C4-2B (cell line): ENCODE data around the gene ALAD.
"Not testable (repeated sequence)": the region's sequence is repeated elsewhere in the genome, so short reads cannot be mapped to it uniquely, and the experiment has no call there.

Experiments
- H3K27ac ChIP-seq: fragments of 450-650 bp; 2 replicates; pipeline ENCODE4 v1.5.1; 2017
- ZFX ChIP-seq: fragments of 450-650 bp; IDR thresholded peaks from 2 replicates; pipeline ENCODE4 v1.6.1; 2017
- TF ChIP-seq, protein P1 (sequence below): fragments of 450-650 bp; conservative IDR thresholded peaks from 2 replicates; pipeline ENCODE4 v1.5.1; 2017; ENCODE audit warnings: mild to moderate bottlenecking

The ALAD gene

DNA sequence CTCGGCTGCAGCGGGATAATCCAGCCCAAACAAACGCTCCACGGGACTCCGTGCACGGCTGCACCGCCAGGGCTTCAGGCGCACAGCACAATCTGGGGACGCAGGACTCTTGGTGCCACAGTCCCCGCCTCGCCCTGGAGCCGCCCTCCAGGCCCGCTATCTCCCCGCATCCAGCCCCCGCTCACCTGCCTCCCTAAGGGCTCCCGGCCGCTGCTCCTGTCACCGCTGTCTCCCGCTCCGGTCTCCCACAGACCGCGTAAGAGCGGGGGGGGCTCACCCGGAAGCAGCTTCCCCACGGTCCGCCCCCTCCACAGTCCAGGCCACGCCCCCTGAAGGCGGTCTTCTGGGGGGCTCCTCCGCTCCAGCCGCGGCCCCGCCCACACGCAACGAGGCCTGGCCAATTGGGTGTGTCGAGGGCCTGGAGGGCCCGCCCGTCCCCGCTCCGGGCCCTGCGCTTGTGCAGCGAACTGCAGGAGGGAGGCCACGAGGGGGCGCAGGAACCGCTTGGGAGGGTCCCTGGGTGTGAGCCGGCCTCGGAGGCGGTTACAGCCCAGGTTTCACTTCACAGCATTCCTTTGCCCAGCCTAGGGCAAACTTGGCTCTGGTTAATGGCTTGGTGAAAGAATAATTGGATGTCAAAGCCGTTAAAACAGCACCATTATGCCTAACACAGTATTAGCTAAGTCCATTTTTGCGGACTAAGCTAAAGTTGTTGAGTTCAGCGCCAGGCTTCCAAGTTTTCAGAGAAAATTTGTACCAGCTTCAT lies at the start of gene ALAD:
TSS of gene ALAD (minus strand) at position 258 of the 766 bp plus-strand sequence. CDS start 7,725 bp downstream, outside the sequence.
- H3K27ac ChIP-seq = peak within 1 kb of the TSS; percentile 39
- no peak for TF ChIP-seq ZFX
- TF ChIP-seq, protein P1, sequence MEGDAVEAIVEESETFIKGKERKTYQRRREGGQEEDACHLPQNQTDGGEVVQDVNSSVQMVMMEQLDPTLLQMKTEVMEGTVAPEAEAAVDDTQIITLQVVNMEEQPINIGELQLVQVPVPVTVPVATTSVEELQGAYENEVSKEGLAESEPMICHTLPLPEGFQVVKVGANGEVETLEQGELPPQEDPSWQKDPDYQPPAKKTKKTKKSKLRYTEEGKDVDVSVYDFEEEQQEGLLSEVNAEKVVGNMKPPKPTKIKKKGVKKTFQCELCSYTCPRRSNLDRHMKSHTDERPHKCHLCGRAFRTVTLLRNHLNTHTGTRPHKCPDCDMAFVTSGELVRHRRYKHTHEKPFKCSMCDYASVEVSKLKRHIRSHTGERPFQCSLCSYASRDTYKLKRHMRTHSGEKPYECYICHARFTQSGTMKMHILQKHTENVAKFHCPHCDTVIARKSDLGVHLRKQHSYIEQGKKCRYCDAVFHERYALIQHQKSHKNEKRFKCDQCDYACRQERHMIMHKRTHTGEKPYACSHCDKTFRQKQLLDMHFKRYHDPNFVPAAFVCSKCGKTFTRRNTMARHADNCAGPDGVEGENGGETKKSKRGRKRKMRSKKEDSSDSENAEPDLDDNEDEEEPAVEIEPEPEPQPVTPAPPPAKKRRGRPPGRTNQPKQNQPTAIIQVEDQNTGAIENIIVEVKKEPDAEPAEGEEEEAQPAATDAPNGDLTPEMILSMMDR = peak; percentile 99

GRCh38 chr9:113449376-113449775 lies 48.3 kb upstream of the ALAD start:
- no peak overlapping the region for H3K27ac ChIP-seq
- TF ChIP-seq, protein P1 = no peak
- TF ChIP-seq ZFX = no peak

GRCh38 chr9:113446323-113446740 lies 45.2 kb upstream of the ALAD start:
- TF ChIP-seq, protein P1 = peak; percentile 79
- TF ChIP-seq ZFX = no peak
- H3K27ac ChIP-seq = no peak overlapping the region

DNA sequence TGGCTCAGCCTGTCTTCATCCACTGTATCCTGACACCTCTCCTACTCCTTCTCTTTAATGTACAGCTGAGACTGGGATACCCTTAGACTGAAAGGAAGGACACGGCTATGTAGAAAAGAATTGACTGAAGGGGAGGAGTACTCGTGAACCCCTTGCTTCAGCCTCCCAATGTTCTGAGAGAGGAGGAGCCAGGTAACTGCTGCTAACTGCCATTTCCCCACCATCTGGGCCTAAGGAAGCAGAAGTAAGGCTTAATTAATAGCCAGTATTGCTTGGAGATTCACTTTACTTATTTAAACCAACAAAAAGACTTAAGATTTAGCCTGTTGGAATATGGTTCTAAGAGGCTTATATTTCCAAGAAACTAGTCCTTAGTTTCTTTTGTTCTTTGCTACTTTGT lies 43.7 kb upstream of the ALAD start:
- TF ChIP-seq ZFX = no peak
- TF ChIP-seq, protein P1 = no peak
- H3K27ac ChIP-seq = no peak overlapping the region

GRCh38 chr9:113437716-113438115 lies 36.6 kb upstream of the ALAD start:
- H3K27ac ChIP-seq = not testable (repeated sequence)

DNA sequence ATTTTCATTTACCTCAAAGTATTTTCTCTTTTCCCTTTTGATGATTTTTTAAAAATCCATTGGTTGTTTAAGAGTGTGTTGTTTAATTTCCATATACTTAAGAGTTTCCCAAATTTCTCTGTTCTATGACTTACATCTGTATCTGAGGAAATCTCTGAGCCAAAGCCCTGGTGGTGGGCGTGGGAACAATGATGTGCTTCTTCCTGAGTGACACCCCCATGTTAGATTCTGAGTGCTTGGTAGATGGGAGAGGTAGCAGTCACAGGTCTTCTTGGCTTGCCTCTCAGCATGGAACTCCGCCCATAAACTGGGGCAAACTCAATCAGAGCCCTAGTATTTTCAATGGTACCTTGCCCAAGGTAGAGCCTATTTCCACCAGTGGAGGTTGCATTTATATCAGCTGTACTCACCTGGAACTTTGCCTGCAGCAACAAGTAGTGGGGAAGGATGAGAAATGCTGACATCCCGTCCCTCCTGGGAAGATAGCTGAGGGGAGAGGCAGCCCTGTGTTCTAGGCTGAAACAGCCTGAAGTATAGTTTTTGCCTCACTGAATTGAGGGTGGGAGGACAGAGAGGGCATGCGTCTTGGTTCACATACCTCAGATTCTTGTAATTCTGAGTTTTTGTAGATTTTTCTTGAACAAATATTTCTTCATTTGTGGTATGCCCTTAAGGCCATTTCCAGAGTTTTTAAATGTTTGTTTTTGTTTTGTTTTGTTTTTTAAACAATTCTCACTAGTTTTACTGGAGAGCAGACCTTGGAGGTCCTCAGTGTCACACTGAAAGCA lies 35.8 kb upstream of the ALAD start:
- no peak for TF ChIP-seq ZFX
- TF ChIP-seq, protein P1 = no peak

GRCh38 chr9:113431191-113431590 lies 30.1 kb upstream of the ALAD start:
- TF ChIP-seq, protein P1 = no peak
- TF ChIP-seq ZFX = no peak
- H3K27ac ChIP-seq = no peak overlapping the region

More for the DNA sequence above, 35.8 kb upstream of the ALAD start:
- H3K27ac ChIP-seq = no peak overlapping the region
